ENCODE results near the gene NELL2. TPM values are rescaled to one million over a fixed set of nuclear protein-coding genes. Genes with fewer than 3 reads are reported as not detected.

NELL2 gene
- total and polyA plus RNA-seq, 2 donors (not counting 1 experiment from before 2014, with no cell fraction given) = 0.17 TPM; not detected in 1

GRCh38 chr12:44550377-44550776, 325.7 kb downstream of the NELL2 start:
- Histone ChIP-seq H3K36me3 (ENCODE audit: control insufficient read depth, insufficient read depth, low read length) (no peaks in the 10 kb centered on the region), H4K20me1 (ENCODE audit: control insufficient read depth, extremely low read depth, insufficient read depth, low read length) (no peaks in the 10 kb centered on the region), H3K9ac (ENCODE audit: insufficient read depth, low read length) (no peak overlapping the region), H3K79me2 (ENCODE audit: control insufficient read depth, insufficient read depth, low read length) (no peaks in the 10 kb centered on the region), H3K4me1 (ENCODE audit: control insufficient read depth, extremely low read depth, insufficient read depth, low read length) (no peaks in the 10 kb centered on the region), H3K27me3 (ENCODE audit: control insufficient read depth, insufficient read depth, low read length) (no peaks in the 10 kb centered on the region), H3K4me2 (ENCODE audit: extremely low read depth, insufficient read depth, low read length) (no peak overlapping the region), H3K4me3 (replicated peaks in 1 of 4; ENCODE audit: control extremely low read depth in 1 of 4, insufficient read depth in 1 of 4, low read depth in 3 of 4, low read length in 4 of 4) (no peak overlapping the region), H2AFZ (ENCODE audit: low read length) (no peak overlapping the region), H3K9me3 (ENCODE audit: control insufficient read depth, insufficient read depth, low read depth, low read length) (no peaks in the 10 kb centered on the region), H3K27ac (ENCODE audit: insufficient read depth, low read length) (no peak overlapping the region)
- no peak for DNase-seq (ENCODE audit: low read depth in 2 of 2)
- TF ChIP-seq EZH2 (IDR thresholded peaks at IDR 0.05; ENCODE audit: low read length, missing control alignments) = no peak
- no peak for TF ChIP-seq CTCF (conservative IDR thresholded peaks at IDR 0.05 in 1 of 2, IDR thresholded peaks at IDR 0.05 in 1 of 2; ENCODE audit: low read depth in 1 of 2, low read length in 2 of 2)

DNA sequence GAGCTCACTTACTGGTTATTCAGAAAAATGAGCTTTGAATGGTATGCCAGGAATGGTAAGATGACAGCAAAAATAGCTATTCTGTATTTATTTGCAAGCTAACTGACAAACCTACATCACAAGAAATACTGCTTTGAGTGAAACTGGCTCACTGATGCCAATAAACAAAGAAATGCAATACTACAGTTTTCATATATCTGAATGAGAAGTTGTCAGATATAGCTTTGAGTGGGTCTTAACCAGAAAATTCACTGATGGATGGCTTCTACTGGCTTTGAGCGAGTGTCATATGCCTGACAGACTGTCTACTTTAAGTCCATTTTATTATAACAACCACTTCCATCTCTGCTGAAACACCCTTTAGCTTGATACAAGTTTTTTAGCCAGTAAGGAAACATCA, 330.1 kb downstream of the NELL2 start:
- Histone ChIP-seq H3K27me3 (ENCODE audit: control insufficient read depth, insufficient read depth, low read length) (no peaks in the 10 kb centered on the region), H3K4me3 (replicated peaks in 1 of 4; ENCODE audit: control extremely low read depth in 1 of 4, insufficient read depth in 1 of 4, low read depth in 3 of 4, low read length in 4 of 4) (no peak overlapping the region), H3K27ac (ENCODE audit: insufficient read depth, low read length) (no peak overlapping the region), H3K36me3 (ENCODE audit: control insufficient read depth, insufficient read depth, low read length) (no peaks in the 10 kb centered on the region), H4K20me1 (ENCODE audit: control insufficient read depth, extremely low read depth, insufficient read depth, low read length) (no peaks in the 10 kb centered on the region), H3K4me2 (ENCODE audit: extremely low read depth, insufficient read depth, low read length) (no peak overlapping the region), H3K79me2 (ENCODE audit: control insufficient read depth, insufficient read depth, low read length) (no peaks in the 10 kb centered on the region), H3K9ac (ENCODE audit: insufficient read depth, low read length) (no peak overlapping the region), H3K9me3 (ENCODE audit: control insufficient read depth, insufficient read depth, low read depth, low read length) (no peaks in the 10 kb centered on the region), H3K4me1 (ENCODE audit: control insufficient read depth, extremely low read depth, insufficient read depth, low read length) (no peaks in the 10 kb centered on the region), H2AFZ (ENCODE audit: low read length) (no peak overlapping the region)
- DNase-seq (ENCODE audit: low read depth in 2 of 2) = no peak
- TF ChIP-seq CTCF (conservative IDR thresholded peaks at IDR 0.05 in 1 of 2, IDR thresholded peaks at IDR 0.05 in 1 of 2; ENCODE audit: low read depth in 1 of 2, low read length in 2 of 2) = no peak
- no peak for TF ChIP-seq EZH2 (IDR thresholded peaks at IDR 0.05; ENCODE audit: low read length, missing control alignments)

GRCh38 chr12:44544018-44544417, 332.1 kb downstream of the NELL2 start:
- Histone ChIP-seq H3K9me3 (ENCODE audit: control insufficient read depth, insufficient read depth, low read depth, low read length) (no peaks in the 10 kb centered on the region), H3K27ac (ENCODE audit: insufficient read depth, low read length) (no peak overlapping the region)
- TF ChIP-seq EZH2 (IDR thresholded peaks at IDR 0.05; ENCODE audit: low read length, missing control alignments) = no peak
- TF ChIP-seq CTCF (conservative IDR thresholded peaks at IDR 0.05 in 1 of 2, IDR thresholded peaks at IDR 0.05 in 1 of 2; ENCODE audit: low read depth in 1 of 2, low read length in 2 of 2) = no peak

More at GRCh38 chr12:44544018-44544417, 332.1 kb downstream of the NELL2 start:
- H3K79me2 ChIP-seq (ENCODE audit: control insufficient read depth, insufficient read depth, low read length) = no peaks in the 10 kb centered on the region
- no peaks in the 10 kb centered on the region for H4K20me1 ChIP-seq (ENCODE audit: control insufficient read depth, extremely low read depth, insufficient read depth, low read length)
- no peak overlapping the region for H2AFZ ChIP-seq (ENCODE audit: low read length)
- DNase-seq (ENCODE audit: low read depth in 2 of 2) = no peak
- H3K4me1 ChIP-seq (ENCODE audit: control insufficient read depth, extremely low read depth, insufficient read depth, low read length) = no peaks in the 10 kb centered on the region
- no peaks in the 10 kb centered on the region for H3K27me3 ChIP-seq (ENCODE audit: control insufficient read depth, insufficient read depth, low read length)
- no peaks in the 10 kb centered on the region for H3K36me3 ChIP-seq (ENCODE audit: control insufficient read depth, insufficient read depth, low read length)
- no peak overlapping the region for H3K9ac ChIP-seq (ENCODE audit: insufficient read depth, low read length)
- no peak overlapping the region for H3K4me2 ChIP-seq (ENCODE audit: extremely low read depth, insufficient read depth, low read length)
- H3K4me3 ChIP-seq (replicated peaks in 1 of 4; ENCODE audit: control extremely low read depth in 1 of 4, insufficient read depth in 1 of 4, low read depth in 3 of 4, low read length in 4 of 4) = no peak overlapping the region
